DOHH2 (cell line): Measurements from ENCODE around the gene GIMAP8.

Experiments used
- H3F3A ChIP-seq: fragments of 200-600 bp; sonication (generic), shearing (Covaris generic); 2 replicates; pipeline ENCODE4 v1.6.0; 2016; ENCODE audit warnings: antibody characterized with exemption, mild to moderate bottlenecking; ENCODE audit not compliant: control insufficient read depth, insufficient read depth
- H3K27ac ChIP-seq: fragments of 200-600 bp; sonication (generic); 2 replicates; pipeline ENCODE4 v1.5.1; 2014; ENCODE audit warnings: low read depth, mild to moderate bottlenecking, low read length, moderate library complexity
- H3K27me3 ChIP-seq: fragments of 200-600 bp; sonication (generic); 2 replicates; pipeline ENCODE4 v1.6.1; 2014; ENCODE audit warnings: mild to moderate bottlenecking, low read length, mixed read lengths; ENCODE audit not compliant: control insufficient read depth
- H3K36me3 ChIP-seq: fragments of 200-600 bp; sonication (generic); 2 replicates; pipeline ENCODE4 v1.6.1; 2014; ENCODE audit warnings: mild to moderate bottlenecking, low read length, moderate library complexity, mixed read lengths; ENCODE audit not compliant: control insufficient read depth
- H3K4me1 ChIP-seq: fragments of 200-600 bp; sonication (generic); 2 replicates; pipeline ENCODE4 v1.6.1; 2014; ENCODE audit warnings: mild to moderate bottlenecking, low read length, mixed read lengths; ENCODE audit not compliant: control insufficient read depth
- H3K4me2 ChIP-seq: fragments of 200-600 bp; sonication (generic); 2 replicates; pipeline ENCODE4 v1.6.0; 2014; ENCODE audit warnings: mild to moderate bottlenecking, low read length, moderate library complexity
- H3K4me3 ChIP-seq: fragments of 200-600 bp; sonication (generic); 2 replicates; pipeline ENCODE4 v1.5.1; 2014; ENCODE audit warnings: mild to moderate bottlenecking, low read length, mixed read lengths
- H3K79me2 ChIP-seq: fragments of 200-600 bp; sonication (generic); 2 replicates; pipeline ENCODE4 v1.6.1; 2014; ENCODE audit warnings: mild to moderate bottlenecking, low read length, mixed read lengths; ENCODE audit not compliant: control insufficient read depth
- H3K9me2 ChIP-seq: fragments of 200-600 bp; sonication (generic); replicated peaks from 2 replicates; pipeline ENCODE4 v1.6.1; 2014; ENCODE audit warnings: mild to moderate bottlenecking, low read length, mixed read lengths; ENCODE audit not compliant: control insufficient read depth
- H3K9me3 ChIP-seq: fragments of 200-600 bp; sonication (generic); 2 replicates; pipeline ENCODE4 v1.6.1; 2014; ENCODE audit warnings: antibody characterized with exemption, low read length, mixed read lengths; ENCODE audit not compliant: control insufficient read depth, insufficient read depth
- H4K20me1 ChIP-seq: fragments of 200-600 bp; sonication (generic); 2 replicates; pipeline ENCODE4 v1.6.0; 2014; ENCODE audit warnings: low read depth, mild to moderate bottlenecking, antibody characterized with exemption, low read length, moderate library complexity; ENCODE audit not compliant: control insufficient read depth, insufficient read depth
- EZH2phosphoT487 ChIP-seq: fragments of 200-600 bp; sonication (generic); IDR thresholded peaks from 2 replicates; pipeline ENCODE4 v1.6.1; 2017; ENCODE audit warnings: borderline replicate concordance, mild to moderate bottlenecking, antibody characterized with exemption, low read length, moderate library complexity, mixed read lengths
- TF ChIP-seq, protein P1 (sequence below): fragments of 200-600 bp; sonication (generic); IDR thresholded peaks from one replicate; pipeline ENCODE4 v1.5.1; 2014; ENCODE audit warnings: antibody characterized with exemption, mild to moderate bottlenecking, low read depth, low read length; ENCODE audit not compliant: poor library complexity, severe bottlenecking

Gene GIMAP8

DNA sequence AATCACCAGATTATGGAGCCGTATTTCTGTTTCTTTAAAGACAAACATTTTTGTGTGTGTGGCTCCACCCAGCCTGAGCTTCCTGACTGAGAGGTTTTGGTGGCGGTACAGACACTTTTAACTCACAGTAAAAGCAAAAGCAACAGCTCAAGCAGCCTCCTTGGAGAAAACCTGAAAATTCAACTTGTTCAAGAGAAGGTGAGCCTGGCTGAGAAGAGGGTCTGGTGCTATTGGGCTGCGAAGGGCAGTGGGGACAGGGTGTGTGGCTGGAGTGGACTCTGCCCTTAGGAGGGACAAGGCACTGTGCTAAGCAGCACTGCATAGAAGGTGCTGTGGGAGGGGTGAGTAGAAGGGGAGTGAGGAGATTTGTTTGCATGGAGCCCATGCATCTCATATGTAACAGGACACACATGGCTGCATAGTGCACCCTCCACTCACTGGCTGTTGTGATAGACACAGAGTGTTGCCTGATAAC, 64.4 kb downstream of the GIMAP8 start, which contains the start of gene GIMAP7:
Gene GIMAP7, plus strand, starts transcription at position 125 of the 475 bp plus-strand sequence. CDS start 5,103 bp downstream, outside the sequence.
- TF ChIP-seq EZH2phosphoT487, result no peak
- TF ChIP-seq, protein P1, sequence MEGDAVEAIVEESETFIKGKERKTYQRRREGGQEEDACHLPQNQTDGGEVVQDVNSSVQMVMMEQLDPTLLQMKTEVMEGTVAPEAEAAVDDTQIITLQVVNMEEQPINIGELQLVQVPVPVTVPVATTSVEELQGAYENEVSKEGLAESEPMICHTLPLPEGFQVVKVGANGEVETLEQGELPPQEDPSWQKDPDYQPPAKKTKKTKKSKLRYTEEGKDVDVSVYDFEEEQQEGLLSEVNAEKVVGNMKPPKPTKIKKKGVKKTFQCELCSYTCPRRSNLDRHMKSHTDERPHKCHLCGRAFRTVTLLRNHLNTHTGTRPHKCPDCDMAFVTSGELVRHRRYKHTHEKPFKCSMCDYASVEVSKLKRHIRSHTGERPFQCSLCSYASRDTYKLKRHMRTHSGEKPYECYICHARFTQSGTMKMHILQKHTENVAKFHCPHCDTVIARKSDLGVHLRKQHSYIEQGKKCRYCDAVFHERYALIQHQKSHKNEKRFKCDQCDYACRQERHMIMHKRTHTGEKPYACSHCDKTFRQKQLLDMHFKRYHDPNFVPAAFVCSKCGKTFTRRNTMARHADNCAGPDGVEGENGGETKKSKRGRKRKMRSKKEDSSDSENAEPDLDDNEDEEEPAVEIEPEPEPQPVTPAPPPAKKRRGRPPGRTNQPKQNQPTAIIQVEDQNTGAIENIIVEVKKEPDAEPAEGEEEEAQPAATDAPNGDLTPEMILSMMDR, result no peak
- no peaks in the 10 kb centered on the region for H4K20me1 ChIP-seq
- no peaks in the 10 kb centered on the region for H3K4me1 ChIP-seq
- no peaks in the 10 kb centered on the region for H3F3A ChIP-seq
- peaks cover 24% of the 10 kb centered on the region for H3K27me3 ChIP-seq
- no peaks in the 10 kb centered on the region for H3K79me2 ChIP-seq
- H3K9me3 ChIP-seq, result no peaks in the 10 kb centered on the region
- H3K36me3 ChIP-seq, result no peaks in the 10 kb centered on the region
- H3K4me2 ChIP-seq, result no peak within 1 kb of the TSS
- no peak within 1 kb of the TSS for H3K27ac ChIP-seq
- no peaks in the 10 kb centered on the region for H3K9me2 ChIP-seq
- H3K4me3 ChIP-seq, result no peak within 1 kb of the TSS

GRCh38 chr7:150515248-150516147, 65.1 kb downstream of the GIMAP8 start:
- no peak; the same call in 1 of the 2 replicates for TF ChIP-seq EZH2phosphoT487
- TF ChIP-seq, protein P1, result no peak
- H3K9me2 ChIP-seq, result no peaks in the 10 kb centered on the region
- no peaks in the 10 kb centered on the region for H3K9me3 ChIP-seq
- no peaks in the 10 kb centered on the region for H4K20me1 ChIP-seq
- H3K4me1 ChIP-seq, result no peaks in the 10 kb centered on the region
- H3K79me2 ChIP-seq, result no peaks in the 10 kb centered on the region
- H3F3A ChIP-seq, result no peaks in the 10 kb centered on the region
- no peak overlapping the region for H3K4me2 ChIP-seq
- peaks cover 24% of the 10 kb centered on the region for H3K27me3 ChIP-seq
- no peak overlapping the region for H3K27ac ChIP-seq
- H3K4me3 ChIP-seq, result no peak overlapping the region
- no peaks in the 10 kb centered on the region for H3K36me3 ChIP-seq

- Histone ChIP-seq H3K27me3 (peaks cover 24% of the 10 kb centered on the region), H3K79me2 (no peaks in the 10 kb centered on the region), H3K9me2 (no peaks in the 10 kb centered on the region), H3K4me2 (no peak overlapping the region), H3K27ac (no peak overlapping the region), H3K36me3 (no peaks in the 10 kb centered on the region), H4K20me1 (no peaks in the 10 kb centered on the region), H3F3A (no peaks in the 10 kb centered on the region), H3K9me3 (no peaks in the 10 kb centered on the region), H3K4me3 (no peak overlapping the region), H3K4me1 (no peaks in the 10 kb centered on the region)
- TF ChIP-seq EZH2phosphoT487, result no peak
- TF ChIP-seq, protein P1, result no peak
Observed at GRCh38 chr7:150516956-150517745, 66.7 kb downstream of the GIMAP8 start.
